GM18951 (cell line): Measurements from ENCODE around the gene PSMB1.
"Not testable (repeated sequence)": the region's sequence is repeated elsewhere in the genome, so short reads cannot be mapped to it uniquely, and the experiment has no call there.

ENCODE experiments used
- POLR2A ChIP-seq: IDR thresholded peaks from 4 replicates; pipeline ENCODE4 v1.6.1; 2011; ENCODE audit warnings: mild to moderate bottlenecking; ENCODE audit not compliant: insufficient read length, insufficient read depth; ENCODE audit errors: extremely low read depth
- in situ Hi-C: fragments of 300-500 bp; cut with MboI; formaldehyde crosslinking; loops from one replicate; pipeline ENCODE4 v1.12.0; 2022; ENCODE audit warnings: low sequenced_read_pairs, mixed read lengths, inconsistent platforms; ENCODE audit not compliant: unreplicated experiment

PSMB1 gene

DNA sequence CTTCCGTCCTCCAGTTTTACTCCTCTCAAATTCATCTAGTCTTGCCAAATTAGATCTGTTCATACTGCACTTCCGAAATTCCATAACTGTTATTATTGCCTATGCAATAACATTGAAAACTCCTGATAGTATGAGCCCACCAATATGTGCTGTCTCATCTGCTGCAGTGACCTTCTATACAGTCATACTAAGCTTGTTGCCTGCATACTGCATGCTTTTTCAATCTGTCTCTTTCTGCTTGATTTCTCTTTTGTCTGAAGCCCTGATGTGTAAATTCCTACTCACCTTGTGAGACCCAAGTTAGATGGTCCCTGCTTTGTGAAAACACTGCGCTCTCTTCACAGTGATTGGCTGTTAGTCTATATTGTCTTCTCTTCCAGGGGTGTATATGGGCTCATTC lies 2.2 kb upstream of the PSMB1 start:
- in situ Hi-C loops, result no loop called here
- no peak for TF ChIP-seq POLR2A

DNA sequence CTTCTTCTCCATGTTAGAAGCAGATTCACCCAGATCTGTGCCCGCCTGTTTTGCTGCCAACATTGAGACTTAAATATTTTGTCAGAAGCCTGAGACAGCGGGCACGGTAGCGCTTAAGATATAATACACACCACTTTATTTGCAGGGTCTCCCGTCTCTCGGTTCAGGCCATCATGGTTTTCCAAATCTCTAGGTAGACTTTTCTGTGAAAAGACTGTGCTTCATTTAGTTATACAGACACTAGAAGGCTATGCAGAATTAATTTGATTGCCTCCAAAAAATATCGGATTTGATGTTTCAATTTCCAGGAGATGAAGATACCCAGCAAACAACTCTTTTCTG lies 1.7 kb upstream of the PSMB1 start:
- in situ Hi-C loops, result no loop called here
- TF ChIP-seq POLR2A, result no peak

GRCh38 chr6:170554013-170554795 lies 1.1 kb upstream of the PSMB1 start, which contains the start of gene TBP:
TBP (plus strand) TSS chr6:170554369; CDS start chr6:170557030, 2,661 bp downstream.
- in situ Hi-C loops, result no loop called here
- TF ChIP-seq POLR2A, result peak; percentile 75

- no peak for TF ChIP-seq POLR2A
- in situ Hi-C loops, result no loop called here
Observed at GRCh38 chr6:170553534-170554012, 466 bp upstream of the PSMB1 start.

- TF ChIP-seq POLR2A, result no peak
- in situ Hi-C loops, result no loop called here
Observed at GRCh38 chr6:170545405-170545804, 7.7 kb downstream of the PSMB1 start.

DNA sequence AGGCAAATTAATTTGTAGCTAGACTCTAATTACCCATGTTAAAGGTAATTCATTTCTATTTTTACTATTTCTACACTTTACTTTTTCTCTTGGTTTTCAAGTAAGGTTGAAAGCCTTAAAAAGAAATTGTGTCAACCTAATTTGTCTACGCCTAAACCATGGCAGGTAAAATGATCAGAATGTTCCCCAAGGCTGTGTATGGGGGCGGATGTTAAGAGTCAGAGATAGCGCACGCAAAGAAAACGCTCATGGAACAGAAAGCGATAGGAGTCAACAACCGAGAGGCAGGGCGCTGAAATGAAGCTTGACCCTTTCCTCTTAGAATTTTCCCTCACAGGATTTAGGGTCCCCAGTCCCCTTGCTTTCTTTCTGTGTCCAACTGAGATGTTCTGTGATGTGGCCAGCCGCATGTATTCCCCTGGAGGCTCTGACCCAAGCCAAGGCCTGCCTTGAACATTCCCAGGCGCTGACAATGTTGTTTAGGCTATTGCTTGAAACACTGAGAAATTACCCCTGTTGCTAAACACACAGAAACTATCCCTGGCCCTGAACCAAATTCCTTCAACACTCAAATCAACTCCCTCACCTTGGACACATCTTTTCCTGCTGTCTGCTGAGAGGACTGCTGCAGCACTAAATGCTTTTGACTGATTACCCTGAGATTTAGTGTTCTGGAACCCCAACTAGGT lies 10.9 kb downstream of the PSMB1 start:
- in situ Hi-C loops, result no loop called here
- no peak for TF ChIP-seq POLR2A

DNA sequence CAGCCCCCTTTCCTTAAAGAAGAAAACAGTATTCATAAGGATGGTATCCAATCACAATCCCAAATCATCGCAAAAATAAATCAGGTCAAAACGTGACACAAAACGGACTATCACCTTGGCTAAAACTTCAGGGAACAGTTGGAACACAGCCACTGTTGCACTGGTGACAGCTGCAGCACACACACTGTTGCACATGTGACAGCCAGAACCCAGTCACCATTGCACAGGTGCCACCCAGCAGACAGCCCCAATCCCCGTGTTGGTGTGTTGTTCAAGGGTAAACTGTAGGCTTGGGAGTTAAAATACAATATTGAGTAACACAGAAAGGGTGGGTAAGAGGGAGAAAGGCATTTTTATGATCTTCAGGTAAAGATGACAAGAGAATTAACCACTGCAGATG lies 15.8 kb downstream of the PSMB1 start:
- in situ Hi-C loops, result no loop called here

DNA sequence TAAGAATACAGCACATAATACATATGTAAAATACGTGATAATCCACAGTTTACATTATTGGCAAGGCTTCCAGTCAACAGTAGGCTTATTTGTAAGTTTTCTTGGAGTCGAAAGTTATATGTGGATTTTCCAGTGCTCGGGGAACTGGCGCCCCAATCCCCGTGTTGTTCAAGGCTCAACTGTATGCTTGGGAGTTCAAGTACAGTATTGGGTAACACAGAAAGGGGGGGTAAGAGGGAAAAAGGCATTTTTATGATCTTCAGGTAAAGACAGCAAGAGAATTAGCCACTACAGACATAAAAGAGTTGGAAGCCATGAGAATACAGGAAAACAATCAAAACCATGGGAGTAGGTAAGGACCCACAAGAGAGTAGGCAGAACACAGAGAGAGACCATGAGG lies 16.4 kb downstream of the PSMB1 start:
- no peak for TF ChIP-seq POLR2A
- in situ Hi-C loops, result no loop called here

More for the DNA sequence above, 15.8 kb downstream of the PSMB1 start:
- no peak for TF ChIP-seq POLR2A

GRCh38 chr6:170535004-170535403 lies 18.1 kb downstream of the PSMB1 start:
- in situ Hi-C loops, result no loop called here

GRCh38 chr6:170533792-170534191 lies 19.3 kb downstream of the PSMB1 start:
- in situ Hi-C loops, result no loop called here
- TF ChIP-seq POLR2A, result no peak

More at GRCh38 chr6:170535004-170535403, 18.1 kb downstream of the PSMB1 start:
- TF ChIP-seq POLR2A, result no peak

- in situ Hi-C loops, result no loop called here
- no peak for TF ChIP-seq POLR2A
Observed at GRCh38 chr6:170532867-170533488, 20.1 kb downstream of the PSMB1 start.

- no peak for TF ChIP-seq POLR2A
- in situ Hi-C loops, result no loop called here
Observed at GRCh38 chr6:170529839-170530469, 23.2 kb downstream of the PSMB1 start.

DNA sequence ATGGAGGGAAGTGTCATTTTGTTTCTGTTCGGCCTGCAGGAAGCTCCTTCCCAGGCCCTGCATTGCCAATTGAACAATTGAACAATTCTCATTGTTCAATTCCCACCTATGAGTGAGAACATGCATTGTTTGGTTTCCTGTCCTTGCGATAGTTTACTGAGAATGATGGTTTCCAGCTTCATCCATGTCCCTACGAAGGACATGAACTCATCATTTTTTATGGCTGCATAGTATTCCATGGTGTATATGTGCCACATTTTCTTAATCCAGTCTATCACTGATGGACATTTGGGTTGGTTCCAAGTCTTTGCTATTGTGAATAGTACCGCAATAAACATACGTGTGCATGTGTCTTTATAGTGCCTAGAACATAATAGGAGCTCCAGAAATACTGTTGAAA lies 25.1 kb downstream of the PSMB1 start:
- in situ Hi-C loops, result not testable (repeated sequence)
